ENCODE results near the gene TUBB3.

Gene TUBB3

DNA sequence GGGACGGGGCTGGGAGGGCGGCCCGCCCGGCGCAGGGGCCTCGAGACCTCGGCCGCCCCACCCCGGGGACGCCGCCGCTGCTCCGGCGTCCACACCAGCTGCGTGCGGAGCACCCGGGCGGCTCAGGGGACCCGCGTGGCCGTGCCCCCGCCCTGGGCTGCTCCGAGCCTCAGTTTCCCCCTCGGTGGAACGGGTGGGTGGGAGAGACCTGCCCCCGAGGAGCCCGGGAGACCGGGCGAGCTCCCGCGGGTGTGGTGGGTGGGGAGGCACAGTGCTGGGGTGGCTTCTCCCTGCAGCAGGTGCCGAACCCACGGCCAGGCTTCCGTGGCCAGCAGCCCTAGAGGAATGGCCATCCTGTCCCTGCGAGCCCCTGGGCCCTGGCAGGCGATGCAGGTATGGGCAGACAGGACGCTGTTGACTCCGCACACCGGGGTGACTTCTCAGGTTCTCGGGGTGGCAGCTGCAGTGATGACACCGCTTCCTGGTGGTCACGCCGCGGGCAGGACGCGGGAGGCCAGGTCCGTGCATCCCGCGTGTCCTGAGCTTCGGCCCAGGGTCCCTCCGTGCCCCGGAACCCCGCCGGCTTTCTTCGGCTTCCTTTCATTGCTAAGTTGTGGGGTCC, 26.1 kb downstream of the TUBB3 start:
- H3K27ac ChIP-seq, result peak overlapping the region; percentile 39 to 71
- intact Hi-C loops (cut with DNase I; ENCODE audit: low total_unique reads), result no loop called here
- peaks cover 0 to 1% (median 0%) of the 10 kb centered on the region in 3 donors for H3K36me3 ChIP-seq
- TF ChIP-seq, protein P1, sequence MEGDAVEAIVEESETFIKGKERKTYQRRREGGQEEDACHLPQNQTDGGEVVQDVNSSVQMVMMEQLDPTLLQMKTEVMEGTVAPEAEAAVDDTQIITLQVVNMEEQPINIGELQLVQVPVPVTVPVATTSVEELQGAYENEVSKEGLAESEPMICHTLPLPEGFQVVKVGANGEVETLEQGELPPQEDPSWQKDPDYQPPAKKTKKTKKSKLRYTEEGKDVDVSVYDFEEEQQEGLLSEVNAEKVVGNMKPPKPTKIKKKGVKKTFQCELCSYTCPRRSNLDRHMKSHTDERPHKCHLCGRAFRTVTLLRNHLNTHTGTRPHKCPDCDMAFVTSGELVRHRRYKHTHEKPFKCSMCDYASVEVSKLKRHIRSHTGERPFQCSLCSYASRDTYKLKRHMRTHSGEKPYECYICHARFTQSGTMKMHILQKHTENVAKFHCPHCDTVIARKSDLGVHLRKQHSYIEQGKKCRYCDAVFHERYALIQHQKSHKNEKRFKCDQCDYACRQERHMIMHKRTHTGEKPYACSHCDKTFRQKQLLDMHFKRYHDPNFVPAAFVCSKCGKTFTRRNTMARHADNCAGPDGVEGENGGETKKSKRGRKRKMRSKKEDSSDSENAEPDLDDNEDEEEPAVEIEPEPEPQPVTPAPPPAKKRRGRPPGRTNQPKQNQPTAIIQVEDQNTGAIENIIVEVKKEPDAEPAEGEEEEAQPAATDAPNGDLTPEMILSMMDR (IDR thresholded peaks at IDR 0.05), result no peak
- H3K4me1 ChIP-seq, result peaks cover 0 to 24% (median 17%) of the 10 kb centered on the region in 4 donors
- no peak for DNase-seq
- H3K9me3 ChIP-seq, result no peaks in the 10 kb centered on the region
- peaks cover 0 to 4% of the 10 kb centered on the region in 2 donors for H3K27me3 ChIP-seq
- H3K4me3 ChIP-seq, result peak overlapping the region; percentile 61 to 63

DNA sequence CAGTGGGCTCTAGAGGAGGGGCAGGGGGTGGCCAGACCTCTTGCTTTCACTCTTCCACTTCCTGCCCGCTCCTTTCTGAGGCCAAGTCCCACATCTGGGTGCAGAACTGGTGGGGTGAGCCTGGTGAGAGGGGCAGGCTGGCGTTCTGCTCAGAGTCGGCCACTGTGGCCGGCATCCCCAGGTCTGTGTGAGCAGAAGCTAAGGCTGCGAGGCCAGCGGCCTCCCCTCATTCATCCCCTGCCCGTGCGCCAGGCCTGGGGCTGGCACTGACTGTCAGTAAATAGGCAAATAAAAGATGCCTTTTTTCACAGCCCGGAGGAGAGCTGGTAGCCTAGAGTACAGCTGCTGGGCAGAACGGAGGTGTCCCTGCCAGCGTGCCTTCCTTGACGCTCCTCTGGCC, 26.6 kb downstream of the TUBB3 start:
- Histone ChIP-seq H3K4me1 (peaks cover 0 to 24% (median 17%) of the 10 kb centered on the region in 4 donors), H3K36me3 (peaks cover 0 to 6% (median 2%) of the 10 kb centered on the region in 3 donors), H3K4me3 (peak overlapping the region in 1 of 2 donors; percentile 61), H3K9me3 (no peaks in the 10 kb centered on the region), H3K27ac (no peak overlapping the region), H3K27me3 (no peaks in the 10 kb centered on the region)
- no peak for DNase-seq
- TF ChIP-seq, protein P1 (IDR thresholded peaks at IDR 0.05), result no peak
- intact Hi-C loops (cut with DNase I; ENCODE audit: low total_unique reads), result no loop called here

DNA sequence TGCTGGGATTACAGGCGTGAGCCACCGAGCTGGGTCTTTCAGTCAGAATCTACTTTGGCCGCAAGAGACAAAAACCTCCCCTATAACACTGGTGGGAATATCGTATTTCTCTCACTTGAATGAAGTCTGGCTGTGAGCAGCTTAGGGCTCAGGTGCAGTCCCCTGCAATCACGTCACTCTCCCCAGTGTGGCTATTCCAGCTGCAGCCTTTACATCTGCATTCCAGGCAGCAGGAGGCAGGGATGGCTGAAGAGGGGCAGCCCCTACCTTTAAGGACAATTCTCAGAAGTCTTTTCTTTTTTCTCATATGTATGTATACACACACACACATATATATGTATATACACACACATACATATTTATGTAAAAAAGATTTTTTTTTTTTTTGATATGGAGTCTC, 28.4 kb downstream of the TUBB3 start:
- peaks cover 0 to 17% (median 15%) of the 10 kb centered on the region in 3 donors for H3K36me3 ChIP-seq
- intact Hi-C loops (cut with DNase I; ENCODE audit: low total_unique reads), result no loop called here
- no peaks in the 10 kb centered on the region for H3K27me3 ChIP-seq
- H3K9me3 ChIP-seq, result no peaks in the 10 kb centered on the region
- peaks cover 0 to 24% (median 17%) of the 10 kb centered on the region in 4 donors for H3K4me1 ChIP-seq
- TF ChIP-seq, protein P1 (IDR thresholded peaks at IDR 0.05), result no peak
- no peak for DNase-seq
- H3K27ac ChIP-seq, result no peak overlapping the region
- no peak overlapping the region for H3K4me3 ChIP-seq

DNA sequence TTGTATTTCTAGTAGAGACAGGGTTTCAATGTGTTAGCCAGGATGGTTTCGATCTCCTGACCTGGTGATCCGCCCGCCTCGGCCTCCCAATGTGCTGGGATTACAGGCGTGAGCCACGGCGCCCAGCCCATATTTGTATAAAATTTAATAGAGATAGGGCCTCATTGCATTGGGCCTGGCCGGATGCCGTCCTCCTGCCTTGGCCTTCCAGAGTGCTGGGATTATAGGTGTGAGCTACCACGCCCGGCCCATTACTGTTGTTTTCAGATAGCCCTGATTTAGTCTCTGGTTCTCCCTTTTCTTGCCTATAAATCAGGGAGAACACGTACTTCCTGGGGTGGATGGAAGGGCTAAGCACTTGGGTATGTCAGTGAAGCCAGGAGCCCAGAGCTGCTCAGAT, 28.9 kb downstream of the TUBB3 start:
- TF ChIP-seq, protein P1 (IDR thresholded peaks at IDR 0.05), result no peak
- H3K4me1 ChIP-seq, result peaks cover 0 to 24% (median 17%) of the 10 kb centered on the region in 4 donors
- DNase-seq, result no peak
- H3K27me3 ChIP-seq, result no peaks in the 10 kb centered on the region
- H3K9me3 ChIP-seq, result no peaks in the 10 kb centered on the region
- intact Hi-C loops (cut with DNase I; ENCODE audit: low total_unique reads), result no loop called here
- peaks cover 0 to 23% (median 21%) of the 10 kb centered on the region in 3 donors for H3K36me3 ChIP-seq
- H3K27ac ChIP-seq, result no peak overlapping the region
- H3K4me3 ChIP-seq, result no peak overlapping the region

DNA sequence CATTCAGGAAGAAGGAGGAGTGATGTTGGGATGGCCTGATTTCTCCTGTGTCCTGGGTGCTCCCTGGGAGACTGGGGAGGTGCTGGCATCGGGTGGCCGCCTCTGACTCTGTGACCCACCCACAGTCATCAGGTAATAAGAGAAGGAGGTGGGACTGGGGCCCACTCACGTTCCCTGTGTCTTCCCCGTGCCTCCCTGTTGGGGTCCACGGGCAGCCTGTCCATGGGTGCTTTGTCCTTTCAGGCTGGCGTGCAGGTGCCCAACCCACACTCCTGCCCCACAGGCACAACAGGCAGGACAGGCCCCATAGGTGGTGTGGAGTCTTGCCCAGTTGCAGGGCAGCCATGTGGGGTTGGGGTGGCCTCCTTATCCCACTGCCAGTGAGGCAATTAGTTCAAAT, 29.4 kb downstream of the TUBB3 start:
- no peak overlapping the region for H3K27ac ChIP-seq
- no peaks in the 10 kb centered on the region for H3K9me3 ChIP-seq
- H3K4me1 ChIP-seq, result peaks cover 0 to 20% (median 16%) of the 10 kb centered on the region in 4 donors
- no peaks in the 10 kb centered on the region for H3K27me3 ChIP-seq
- no peak for DNase-seq
- no peak overlapping the region for H3K4me3 ChIP-seq
- intact Hi-C loops (cut with DNase I; ENCODE audit: low total_unique reads), result no loop called here
- peaks cover 0 to 28% (median 26%) of the 10 kb centered on the region in 3 donors for H3K36me3 ChIP-seq
- TF ChIP-seq, protein P1 (IDR thresholded peaks at IDR 0.05), result no peak

All from tibial artery (tissue), 4 donors.